ENCODE data around the gene UTP25.

Gene UTP25

GRCh38 chr1:209800984-209801834 is 26.6 kb upstream of the UTP25 start:
- Histone ChIP-seq H3K9ac (ENCODE audit: low read depth, low read length) (no peak overlapping the region), H3K9me3 (ENCODE audit: control insufficient read depth, insufficient read depth, low read length) (no peaks in the 10 kb centered on the region), H3K36me3 (ENCODE audit: insufficient read depth, low read length) (no peaks in the 10 kb centered on the region), H3K4me1 (ENCODE audit: insufficient read depth, low read length) (no peaks in the 10 kb centered on the region)

GRCh38 chr1:209802117-209802779 is 25.5 kb upstream of the UTP25 start:
- H3K9me3 ChIP-seq (ENCODE audit: control insufficient read depth, insufficient read depth, low read length) = no peaks in the 10 kb centered on the region
- no peaks in the 10 kb centered on the region for H3K4me1 ChIP-seq (ENCODE audit: insufficient read depth, low read length)
- no peak overlapping the region for H3K9ac ChIP-seq (ENCODE audit: low read depth, low read length)
- no peaks in the 10 kb centered on the region for H3K36me3 ChIP-seq (ENCODE audit: insufficient read depth, low read length)

- Histone ChIP-seq H3K9me3 (ENCODE audit: control insufficient read depth, insufficient read depth, low read length) (no peaks in the 10 kb centered on the region), H3K9ac (ENCODE audit: low read depth, low read length) (no peak overlapping the region), H3K36me3 (ENCODE audit: insufficient read depth, low read length) (no peaks in the 10 kb centered on the region), H3K4me1 (ENCODE audit: insufficient read depth, low read length) (no peaks in the 10 kb centered on the region; the same call in 1 of the 2 replicates)
Measured at GRCh38 chr1:209802780-209803152, 25.0 kb upstream of the UTP25 start.

GRCh38 chr1:209803568-209803967 is 24.2 kb upstream of the UTP25 start:
- Histone ChIP-seq H3K9ac (ENCODE audit: low read depth, low read length) (no peak overlapping the region), H3K4me1 (ENCODE audit: insufficient read depth, low read length) (peaks cover 6% of the 10 kb centered on the region; the same call in 1 of the 2 replicates), H3K36me3 (ENCODE audit: insufficient read depth, low read length) (no peaks in the 10 kb centered on the region), H3K9me3 (ENCODE audit: control insufficient read depth, insufficient read depth, low read length) (no peaks in the 10 kb centered on the region)

- Histone ChIP-seq H3K9ac (ENCODE audit: low read depth, low read length) (peak overlapping the region; percentile 56), H3K9me3 (ENCODE audit: control insufficient read depth, insufficient read depth, low read length) (no peaks in the 10 kb centered on the region), H3K4me1 (ENCODE audit: insufficient read depth, low read length) (peaks cover 6% of the 10 kb centered on the region; the same call in 1 of the 2 replicates), H3K36me3 (ENCODE audit: insufficient read depth, low read length) (no peaks in the 10 kb centered on the region)
Measured at GRCh38 chr1:209805341-209805781, 22.4 kb upstream of the UTP25 start.

GRCh38 chr1:209805875-209806760 is 21.7 kb upstream of the UTP25 start, which contains the start of gene IRF6:
TSS of gene IRF6 (minus strand) at chr1:209806142. CDS start at chr1:209801413, 4,729 bp downstream.
- Histone ChIP-seq H3K36me3 (ENCODE audit: insufficient read depth, low read length) (no peaks in the 10 kb centered on the region), H3K9me3 (ENCODE audit: control insufficient read depth, insufficient read depth, low read length) (no peaks in the 10 kb centered on the region), H3K9ac (ENCODE audit: low read depth, low read length) (peak within 1 kb of the TSS; percentile 56), H3K4me1 (ENCODE audit: insufficient read depth, low read length) (peaks cover 6% of the 10 kb centered on the region; the same call in 1 of the 2 replicates)

- Histone ChIP-seq H3K36me3 (ENCODE audit: insufficient read depth, low read length) (no peaks in the 10 kb centered on the region), H3K9ac (ENCODE audit: low read depth, low read length) (no peak overlapping the region), H3K4me1 (ENCODE audit: insufficient read depth, low read length) (peaks cover 6% of the 10 kb centered on the region; the same call in 1 of the 2 replicates), H3K9me3 (ENCODE audit: control insufficient read depth, insufficient read depth, low read length) (no peaks in the 10 kb centered on the region)
Measured at GRCh38 chr1:209807509-209807908, 20.3 kb upstream of the UTP25 start.

- H3K9ac ChIP-seq (ENCODE audit: low read depth, low read length) = no peak overlapping the region
- no peaks in the 10 kb centered on the region for H3K36me3 ChIP-seq (ENCODE audit: insufficient read depth, low read length)
- H3K9me3 ChIP-seq (ENCODE audit: control insufficient read depth, insufficient read depth, low read length) = no peaks in the 10 kb centered on the region
- peaks cover 6% of the 10 kb centered on the region; the same call in 1 of the 2 replicates for H3K4me1 ChIP-seq (ENCODE audit: insufficient read depth, low read length)
Measured at GRCh38 chr1:209808059-209808581, 19.7 kb upstream of the UTP25 start.

GRCh38 chr1:209809611-209810010 is 18.2 kb upstream of the UTP25 start:
- Histone ChIP-seq H3K9me3 (ENCODE audit: control insufficient read depth, insufficient read depth, low read length) (no peaks in the 10 kb centered on the region), H3K9ac (ENCODE audit: low read depth, low read length) (no peak overlapping the region), H3K4me1 (ENCODE audit: insufficient read depth, low read length) (peaks cover 6% of the 10 kb centered on the region; the same call in 1 of the 2 replicates), H3K36me3 (ENCODE audit: insufficient read depth, low read length) (no peaks in the 10 kb centered on the region)

GRCh38 chr1:209810783-209811182 is 17.0 kb upstream of the UTP25 start:
- no peaks in the 10 kb centered on the region for H3K36me3 ChIP-seq (ENCODE audit: insufficient read depth, low read length)
- H3K4me1 ChIP-seq (ENCODE audit: insufficient read depth, low read length) = peaks cover 8% of the 10 kb centered on the region
- no peak overlapping the region for H3K9ac ChIP-seq (ENCODE audit: low read depth, low read length)
- H3K9me3 ChIP-seq (ENCODE audit: control insufficient read depth, insufficient read depth, low read length) = no peaks in the 10 kb centered on the region

GRCh38 chr1:209813902-209814301 is 13.9 kb upstream of the UTP25 start:
- Histone ChIP-seq H3K4me1 (ENCODE audit: insufficient read depth, low read length) (peaks cover 8% of the 10 kb centered on the region), H3K9me3 (ENCODE audit: control insufficient read depth, insufficient read depth, low read length) (no peaks in the 10 kb centered on the region), H3K36me3 (ENCODE audit: insufficient read depth, low read length) (no peaks in the 10 kb centered on the region), H3K9ac (ENCODE audit: low read depth, low read length) (no peak overlapping the region)

- Histone ChIP-seq H3K9ac (ENCODE audit: low read depth, low read length) (no peak overlapping the region), H3K4me1 (ENCODE audit: insufficient read depth, low read length) (peaks cover 8% of the 10 kb centered on the region), H3K9me3 (ENCODE audit: control insufficient read depth, insufficient read depth, low read length) (no peaks in the 10 kb centered on the region), H3K36me3 (ENCODE audit: insufficient read depth, low read length) (no peaks in the 10 kb centered on the region)
Measured at GRCh38 chr1:209815490-209815889, 12.3 kb upstream of the UTP25 start.

GRCh38 chr1:209815931-209816341 is 11.8 kb upstream of the UTP25 start:
- Histone ChIP-seq H3K4me1 (ENCODE audit: insufficient read depth, low read length) (peaks cover 8% of the 10 kb centered on the region), H3K9ac (ENCODE audit: low read depth, low read length) (no peak overlapping the region), H3K36me3 (ENCODE audit: insufficient read depth, low read length) (no peaks in the 10 kb centered on the region), H3K9me3 (ENCODE audit: control insufficient read depth, insufficient read depth, low read length) (no peaks in the 10 kb centered on the region)

- peaks cover 8% of the 10 kb centered on the region for H3K4me1 ChIP-seq (ENCODE audit: insufficient read depth, low read length)
- no peak overlapping the region for H3K9ac ChIP-seq (ENCODE audit: low read depth, low read length)
- no peaks in the 10 kb centered on the region for H3K36me3 ChIP-seq (ENCODE audit: insufficient read depth, low read length)
- H3K9me3 ChIP-seq (ENCODE audit: control insufficient read depth, insufficient read depth, low read length) = no peaks in the 10 kb centered on the region
Measured at GRCh38 chr1:209816923-209817322, 10.8 kb upstream of the UTP25 start.
